Esophagus muscularis mucosa (tissue), 4 donors: ENCODE measurements around the gene STK40. TPM values are rescaled to one million over a fixed set of nuclear protein-coding genes. Genes with fewer than 3 reads are reported as not detected.

Experiments used
- DNase-seq: peaks from one replicate; pipeline ENCODE4 v3.0.0-alpha.2; 2017; ENCODE audit errors: extremely low spot score
- H3K27ac ChIP-seq, 4 donors: fragments of 200-600 bp; sonication (generic); replicated peaks in 1 of 4; 1 replicate in 3 of 4; 2 replicates in 1 of 4; pipeline ENCODE4 v1.5.1; 2016 to 2019; ENCODE audit warnings: mild to moderate bottlenecking in 1 of 4
- H3K27me3 ChIP-seq, 4 donors: fragments of 200-600 bp; sonication (generic); one replicate each; pipeline versions ENCODE4 v1.5.1 to v1.6.0; 2016 to 2019
- H3K36me3 ChIP-seq, 4 donors: fragments of 200-600 bp; sonication (generic); one replicate each; pipeline ENCODE4 v1.5.1; 2016 to 2019
- H3K4me1 ChIP-seq, 4 donors: fragments of 200-600 bp; sonication (generic); one replicate each; pipeline ENCODE4 v1.5.1; 2016 to 2019
- H3K4me3 ChIP-seq, 4 donors: fragments of 200-600 bp; sonication (generic); 1 replicate in 2 of 4; 2 replicates in 2 of 4; pipeline ENCODE4 v1.5.1; 2016 to 2019; ENCODE audit warnings: mild to moderate bottlenecking in 4 of 4, moderate library complexity in 1 of 4
- H3K9me3 ChIP-seq, 4 donors: fragments of 200-600 bp; sonication (generic); 1 replicate in 3 of 4; 2 replicates in 1 of 4; pipeline ENCODE4 v1.5.1; 2016 to 2019
- CTCF ChIP-seq, 3 experiments: fragments of 200-600 bp in 2 of 3; fragments of 450-650 bp in 1 of 3; sonication (generic) in 2 of 3; IDR thresholded peaks; one replicate each; pipeline ENCODE4 v1.5.1; 2017 to 2019; ENCODE audit warnings: antibody characterized with exemption in 3 of 3, mild to moderate bottlenecking in 2 of 3, moderate library complexity in 1 of 3
- EP300 ChIP-seq: sonication (generic); formaldehyde crosslinking; IDR thresholded peaks from one replicate; pipeline ENCODE4 v1.6.1; 2017; ENCODE audit warnings: antibody characterized with exemption
- POLR2A ChIP-seq: fragments of 450-650 bp; IDR thresholded peaks from one replicate; pipeline ENCODE4 v1.6.1; 2017; ENCODE audit warnings: antibody characterized with exemption, moderate library complexity, mild to moderate bottlenecking, low read depth
- POLR2AphosphoS5 ChIP-seq, 2 donors: sonication (generic); formaldehyde crosslinking; IDR thresholded peaks; one replicate each; pipeline ENCODE4 v1.6.1; 2017; ENCODE audit warnings: antibody characterized with exemption in 2 of 2
- WGBS: methylation state at CpG from one replicate; pipeline ENCODE4 v1.1.5; 2018; 5-methylcytosine and 5-hydroxymethylcytosine counted together
- intact Hi-C: fragments of 100-400 bp; cut with DNase I; formaldehyde crosslinking; loops from one replicate; pipeline ENCODE4 v1.15.1; 2023
- total RNA-seq, 4 donors: library from RNA; depleted of rRNA; stranded (reverse); fragments of >200 nt; gene quantifications; one replicate each; pipeline versions ENCODE4 v1.1.0 to v1.2.1, GENCODE V29; 2016

STK40 gene
- total RNA-seq, 4 donors from 2014 or later = 67.7 to 103 (median 80.2) TPM

- peaks cover 25 to 59% (median 44%) of the 10 kb centered on the region in 4 donors for H3K4me1 ChIP-seq
- peaks cover 17 to 48% (median 44%) of the 10 kb centered on the region in 4 donors for H3K36me3 ChIP-seq
- H3K27me3 ChIP-seq = no peaks in the 10 kb centered on the region
- intact Hi-C loops = loop anchor here (10.0 kb wide), 1 partner anchor 235 kb away; the partner anchor contains the start of gene MAP7D1
- no peak for DNase-seq
- H3K9me3 ChIP-seq = no peaks in the 10 kb centered on the region
- 83% methylated on average over 1 of the region's 1 CpG for WGBS
- no peak overlapping the region for H3K4me3 ChIP-seq
- H3K27ac ChIP-seq = peak overlapping the region; percentile 93 to 99 (median 97)
- TF ChIP-seq POLR2A = no peak
- no peak for TF ChIP-seq CTCF (IDR thresholded peaks at IDR 0.05)
- TF ChIP-seq POLR2AphosphoS5 (IDR thresholded peaks at IDR 0.05) = no peak
- TF ChIP-seq EP300 = no peak
Observed at GRCh38 chr1:36389999-36390398, 4.3 kb upstream of the STK40 start.

GRCh38 chr1:36389261-36389660 is 3.5 kb upstream of the STK40 start:
- intact Hi-C loops = loop anchor here (10.0 kb wide), 1 partner anchor 234 kb away; the partner anchor contains the start of gene MAP7D1
- WGBS = 52% methylated on average over 2 of the region's 2 CpGs
- Histone ChIP-seq H3K27ac (peak overlapping the region; percentile 93 to 99 (median 97)), H3K4me3 (no peak overlapping the region), H3K36me3 (peaks cover 17 to 47% (median 44%) of the 10 kb centered on the region in 4 donors), H3K4me1 (peaks cover 30 to 62% (median 51%) of the 10 kb centered on the region in 4 donors), H3K9me3 (no peaks in the 10 kb centered on the region), H3K27me3 (no peaks in the 10 kb centered on the region)
- TF ChIP-seq POLR2A (no peak), EP300 (no peak), CTCF (IDR thresholded peaks at IDR 0.05) (no peak), POLR2AphosphoS5 (IDR thresholded peaks at IDR 0.05) (no peak)
- DNase-seq = no peak

- no peaks in the 10 kb centered on the region for H3K27me3 ChIP-seq
- intact Hi-C loops = loop anchor here (10.0 kb wide), 1 partner anchor 233 kb away; the partner anchor contains the start of gene MAP7D1
- no peaks in the 10 kb centered on the region for H3K9me3 ChIP-seq
- H3K27ac ChIP-seq = peak overlapping the region; percentile 93 to 99 (median 97)
- peaks cover 6 to 28% (median 25%) of the 10 kb centered on the region in 4 donors for H3K36me3 ChIP-seq
- no peak for DNase-seq
- no peak for TF ChIP-seq POLR2A
- TF ChIP-seq POLR2AphosphoS5 (IDR thresholded peaks at IDR 0.05) = peak in 1 of 2 donors; percentile 31
- no peak for TF ChIP-seq EP300
- no peak for TF ChIP-seq CTCF (IDR thresholded peaks at IDR 0.05)
- peaks cover 46 to 68% (median 64%) of the 10 kb centered on the region in 4 donors for H3K4me1 ChIP-seq
- WGBS = 25% methylated on average over 10 of the region's 10 CpGs
- H3K4me3 ChIP-seq = peak overlapping the region; percentile 79 to 99 (median 88)
Observed at GRCh38 chr1:36387141-36387949, 1.6 kb upstream of the STK40 start.

GRCh38 chr1:36386265-36387140 is 779 bp upstream of the STK40 start:
- WGBS = 1% methylated on average over 8 of the region's 14 CpGs
- peak overlapping the region; percentile 79 to 99 (median 88) for H3K4me3 ChIP-seq
- no peaks in the 10 kb centered on the region for H3K9me3 ChIP-seq
- no peak for TF ChIP-seq CTCF (IDR thresholded peaks at IDR 0.05)
- TF ChIP-seq EP300 = peak; percentile 55
- peak; percentile 98 to 99 for TF ChIP-seq POLR2AphosphoS5 (IDR thresholded peaks at IDR 0.05)
- TF ChIP-seq POLR2A = peak; percentile 69
- no peaks in the 10 kb centered on the region for H3K27me3 ChIP-seq
- H3K36me3 ChIP-seq = peaks cover 4 to 20% (median 16%) of the 10 kb centered on the region in 4 donors
- intact Hi-C loops = loop anchor here (10.0 kb wide), 1 partner anchor 232 kb away; the partner anchor contains the start of gene MAP7D1
- DNase-seq = peak; percentile 99
- H3K4me1 ChIP-seq = peaks cover 52 to 77% (median 71%) of the 10 kb centered on the region in 4 donors
- peak overlapping the region; percentile 93 to 99 (median 97) for H3K27ac ChIP-seq
